Myometrial cell (primary cell): ENCODE data around the gene LRRC59. TPM values are rescaled to one million over a fixed set of nuclear protein-coding genes. Genes with fewer than 3 reads are reported as not detected.

ENCODE experiments used
- total RNA-seq: library from RNA; depleted of rRNA; stranded (reverse); fragments of >200 nt; gene quantifications from 2 replicates; pipeline ENCODE4 v1.2.3, GENCODE V29; 2015

The LRRC59 gene
- total RNA-seq, result 265 and 282 TPM in 2 replicates

DNA sequence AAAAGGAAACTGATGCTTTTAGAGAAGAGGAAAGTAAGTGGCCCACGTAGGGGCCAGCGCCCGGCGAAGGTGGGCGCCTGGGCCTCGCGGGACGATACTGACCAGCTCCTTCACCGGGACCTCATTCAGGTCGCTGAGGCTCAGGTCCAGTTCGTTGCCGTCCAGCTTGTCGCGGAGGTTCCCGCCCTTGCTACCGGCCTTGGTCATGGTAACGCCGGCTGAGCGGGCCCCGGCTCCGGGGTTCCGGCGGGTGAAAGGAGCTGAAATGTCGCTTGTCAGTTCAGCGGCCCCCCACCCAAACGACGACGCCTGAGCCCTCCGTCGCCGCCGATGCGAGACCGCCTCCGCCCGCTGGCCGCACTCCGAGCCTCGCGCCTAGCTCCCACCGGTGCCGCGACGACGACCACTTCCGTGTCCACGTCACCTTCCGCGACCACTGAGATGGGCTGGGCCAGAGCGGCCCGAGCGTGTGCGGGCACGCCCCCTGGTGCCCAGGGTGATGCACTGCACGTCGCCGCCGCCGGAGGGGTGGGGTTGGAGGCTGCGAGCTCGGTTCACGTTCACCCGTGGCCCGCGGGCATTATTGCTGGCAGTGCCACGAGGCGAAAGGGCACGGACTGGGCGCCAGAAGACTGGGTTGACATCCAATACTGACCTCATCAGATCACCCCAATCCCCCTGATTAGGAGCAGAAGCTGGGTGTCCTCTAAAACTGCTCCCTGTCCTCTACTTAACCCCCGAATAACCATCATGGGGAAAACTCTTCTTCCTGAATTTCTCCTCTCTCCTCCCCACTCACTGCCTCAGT is at the start of gene LRRC59:
LRRC59 (minus strand) TSS at position 413 of the 808 bp plus-strand sequence; CDS start at position 207, 206 bp downstream.

GRCh38 chr17:50425682-50426471 is 28.6 kb upstream of the LRRC59 start, which contains the start of gene ACSF2:
Gene ACSF2 (plus strand): TSS chr17:50426218. CDS start chr17:50426262, 44 bp downstream.

DNA sequence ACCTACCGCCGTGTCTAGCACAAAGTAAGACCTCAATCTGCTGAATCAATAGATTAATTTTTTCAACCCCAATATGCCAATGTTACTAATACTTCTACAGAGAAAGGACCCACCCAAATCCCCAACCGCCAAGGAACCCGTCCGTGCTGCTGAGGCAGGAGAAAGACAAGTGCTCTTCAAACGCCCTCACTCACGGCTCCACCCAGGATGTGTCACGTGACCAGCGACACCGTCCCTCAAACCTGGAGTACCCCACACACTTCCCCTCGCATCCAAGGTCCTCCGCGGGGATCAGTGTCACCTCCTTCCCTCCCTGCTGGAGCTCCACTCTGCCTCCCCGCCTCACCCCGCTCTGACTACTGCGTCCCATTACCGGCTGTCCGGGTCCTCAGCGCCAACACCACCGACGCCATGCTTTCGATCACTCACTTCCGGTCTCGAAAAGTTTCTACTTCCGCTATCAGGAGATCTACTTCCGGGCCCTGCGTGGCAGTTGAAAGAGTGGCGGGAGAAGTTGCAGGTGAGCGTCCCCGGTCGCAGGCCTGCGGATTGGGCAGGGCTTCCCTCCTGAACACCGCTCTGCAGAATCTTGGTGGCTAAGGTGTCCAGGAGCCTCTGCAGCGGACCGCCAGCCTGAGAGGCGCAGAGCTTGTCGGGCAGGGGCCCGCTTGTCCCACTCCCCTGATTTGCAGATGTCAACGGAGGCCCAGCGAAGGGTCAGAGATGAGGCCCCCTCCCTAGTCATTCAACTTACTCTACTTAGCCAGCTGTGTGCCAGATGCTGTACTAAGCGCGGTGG is 24.4 kb downstream of the LRRC59 start, which contains the start of the genes EME1 and MRPL27:
EME1 (plus strand) TSS at position 472 of the 799 bp plus-strand sequence. CDS start 1,980 bp downstream, outside the sequence.
MRPL27 (minus strand) TSS at position 427 of the 799 bp plus-strand sequence; CDS start at position 413, 14 bp downstream.

DNA sequence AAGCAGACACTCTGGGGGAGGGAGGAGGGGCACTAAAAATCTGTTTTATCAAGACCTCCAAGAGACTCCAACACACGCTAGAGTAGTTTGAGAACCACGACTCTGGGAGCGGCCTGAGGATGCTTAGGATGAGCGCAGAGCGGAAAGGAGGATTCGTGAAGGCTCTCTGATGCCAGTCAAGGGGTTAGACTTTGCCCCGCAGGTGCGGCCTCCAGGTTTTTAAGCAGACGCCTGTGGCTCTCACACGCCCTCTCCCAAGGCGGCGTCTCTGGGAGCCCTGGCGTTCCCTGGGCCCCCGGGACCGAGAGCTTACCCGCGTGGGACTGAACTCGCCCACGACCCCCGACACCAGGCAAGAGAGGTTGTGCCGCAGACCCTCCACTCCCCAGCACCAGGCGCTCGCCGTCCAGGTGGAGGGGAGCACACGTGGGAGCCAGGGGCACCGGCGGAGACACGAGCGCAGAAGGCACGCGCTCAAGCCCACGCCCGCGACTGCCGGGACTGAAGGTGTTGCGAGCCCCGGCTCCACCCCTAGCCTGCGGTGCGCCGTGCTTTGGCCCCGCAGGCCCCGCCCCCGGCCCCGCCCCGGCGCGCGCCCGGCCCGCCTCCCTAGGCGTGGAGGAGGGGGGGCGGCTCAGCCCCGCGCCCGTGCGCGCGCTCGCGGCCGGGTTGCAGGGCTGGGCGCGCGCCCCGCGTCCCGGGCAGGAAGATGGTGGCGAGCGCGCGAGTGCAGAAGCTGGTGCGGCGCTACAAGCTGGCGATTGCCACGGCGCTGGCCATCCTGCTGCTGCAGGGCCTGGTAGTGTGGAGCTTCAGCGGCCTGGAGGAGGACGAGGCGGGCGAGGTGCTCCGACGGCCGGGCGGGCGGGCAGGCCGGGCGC is 51.7 kb downstream of the LRRC59 start, which contains the start of gene XYLT2:
XYLT2 (plus strand) TSS at position 695 of the 881 bp plus-strand sequence; CDS start at position 710, 15 bp downstream.

Other genes starting within 250 kb of the LRRC59 start
- 26.5 and 33.7 TPM in 2 replicates for gene PPP1R9B, start 246.8 kb downstream of the LRRC59 start, total RNA-seq
- under 0.01 TPM in 1 of 2 replicates, not detected in the other for gene SGCA, start 231.5 kb downstream of the LRRC59 start, total RNA-seq
- 2,214 and 2,222 TPM in 2 replicates for gene COL1A1, start 195.9 kb downstream of the LRRC59 start, total RNA-seq
- 0.29 and 0.89 TPM in 2 replicates for gene TMEM92, start 123.1 kb downstream of the LRRC59 start, total RNA-seq
- 70.2 and 72.1 TPM in 2 replicates for gene XYLT2, start 51.4 kb downstream of the LRRC59 start, total RNA-seq
- gene MRPL27, start 24.3 kb downstream of the LRRC59 start, total RNA-seq, result 109 and 135 TPM in 2 replicates
- gene EME1, start 24.3 kb downstream of the LRRC59 start, total RNA-seq, result 5.0 and 17.6 TPM in 2 replicates
- 14.7 and 17.0 TPM in 2 replicates for gene ACSF2, start 28.7 kb upstream of the LRRC59 start, total RNA-seq
- not detected in 2 replicates for gene CHAD, start 71.4 kb upstream of the LRRC59 start, total RNA-seq
- gene RSAD1, start 81.3 kb upstream of the LRRC59 start, total RNA-seq, result 12.9 and 19.3 TPM in 2 replicates
- gene MYCBPAP, start 110.9 kb upstream of the LRRC59 start, total RNA-seq, result 1.2 TPM in 1 of 2 replicates, not detected in the other
- gene EPN3, start 135.2 kb upstream of the LRRC59 start, total RNA-seq, result under 0.01 TPM in 1 of 2 replicates, not detected in the other
- gene SPATA20, start 149.7 kb upstream of the LRRC59 start, total RNA-seq, result 64.9 and 75.2 TPM in 2 replicates
- not detected in 2 replicates for gene CACNA1G, start 163.2 kb upstream of the LRRC59 start, total RNA-seq
- gene ABCC3, start 237.4 kb upstream of the LRRC59 start, total RNA-seq, result 1.7 and 4.1 TPM in 2 replicates